Measurements from ENCODE around the gene ISG20L2.

Gene ISG20L2

DNA sequence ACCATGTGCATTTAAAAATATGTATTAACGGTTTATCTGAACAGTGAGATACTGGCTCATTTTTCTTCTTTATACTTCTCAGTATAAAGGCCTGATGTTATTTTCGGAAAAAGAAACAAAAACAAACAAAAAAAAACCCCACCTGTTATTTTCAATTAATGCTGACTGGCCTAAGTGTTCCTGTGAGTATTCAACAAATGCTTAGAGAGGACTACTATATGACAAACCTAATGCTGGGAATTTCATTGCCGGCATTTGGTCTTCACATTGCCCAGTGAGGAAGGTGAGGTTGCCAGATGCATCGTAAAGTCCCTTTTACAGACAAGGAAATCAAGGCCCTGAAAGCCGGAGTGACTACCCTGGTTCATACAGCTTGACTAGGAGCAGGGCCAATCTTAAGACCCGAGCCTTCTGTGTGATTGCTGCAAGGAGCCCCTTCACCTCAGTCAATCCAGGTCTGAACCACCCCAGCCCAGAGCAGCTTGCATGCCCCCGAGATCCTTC lies 11.7 kb upstream of the ISG20L2 start:
- peak; percentile 56 for DNase-seq

GRCh38 chr1:156738916-156739315 lies 10.3 kb upstream of the ISG20L2 start:
- DNase-seq: no peak

DNA sequence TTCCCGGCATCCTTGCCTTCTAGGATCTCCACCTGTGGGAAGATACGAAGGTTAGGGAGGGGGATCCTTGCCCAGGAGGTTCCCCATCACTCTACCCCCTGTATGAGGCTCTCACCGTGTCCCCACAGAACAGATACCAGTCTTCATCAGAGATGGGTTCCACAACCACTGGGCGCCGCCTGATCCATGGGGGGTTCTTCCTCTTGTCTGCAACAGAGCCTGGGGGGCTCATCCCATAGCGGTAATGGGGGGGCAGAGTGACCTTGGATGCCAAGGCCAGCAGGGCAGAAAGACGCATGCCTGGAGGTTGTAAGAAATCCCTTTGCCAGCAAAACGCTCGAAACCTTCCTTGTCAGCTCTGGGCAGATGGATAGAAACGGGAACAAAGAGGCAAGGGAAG lies 9.8 kb upstream of the ISG20L2 start:
- DNase-seq: no peak

DNA sequence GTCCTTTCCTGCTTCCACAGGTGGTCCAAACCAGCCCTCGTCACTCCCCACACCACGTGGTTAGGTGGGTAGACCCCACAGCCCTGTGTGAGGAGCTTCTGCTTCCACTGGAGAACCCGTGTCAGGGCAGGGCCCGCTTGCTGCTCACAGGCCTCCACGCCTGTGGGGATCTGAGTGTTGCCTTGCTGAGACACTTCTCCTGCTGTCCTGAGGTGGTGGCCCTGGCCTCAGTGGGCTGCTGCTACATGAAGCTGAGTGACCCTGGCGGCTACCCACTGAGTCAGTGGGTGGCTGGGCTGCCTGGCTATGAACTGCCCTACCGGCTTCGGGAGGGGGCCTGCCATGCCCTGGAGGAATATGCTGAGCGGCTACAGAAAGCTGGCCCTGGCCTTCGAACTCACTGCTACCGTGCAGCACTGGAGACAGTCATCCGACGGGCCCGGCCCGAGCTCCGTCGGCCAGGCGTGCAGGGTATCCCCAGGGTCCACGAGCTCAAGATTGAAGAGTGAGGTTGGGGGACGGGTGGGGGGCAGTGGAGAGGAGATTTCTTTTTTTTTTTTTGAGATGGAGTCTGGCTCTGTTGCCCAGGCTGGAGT lies 5.5 kb upstream of the ISG20L2 start:
- DNase-seq: no peak

GRCh38 chr1:156727926-156728598 lies 504 bp downstream of the ISG20L2 start, which contains the start of gene METTL25B:
Gene METTL25B (plus strand): TSS chr1:156728469. CDS start chr1:156729105, 636 bp downstream.
- peak; percentile 94 for DNase-seq

GRCh38 chr1:156727492-156727891 lies 1.1 kb downstream of the ISG20L2 start:
- no peak for DNase-seq

GRCh38 chr1:156726549-156727226 lies 1.9 kb downstream of the ISG20L2 start:
- peak; percentile 91 for DNase-seq

DNA sequence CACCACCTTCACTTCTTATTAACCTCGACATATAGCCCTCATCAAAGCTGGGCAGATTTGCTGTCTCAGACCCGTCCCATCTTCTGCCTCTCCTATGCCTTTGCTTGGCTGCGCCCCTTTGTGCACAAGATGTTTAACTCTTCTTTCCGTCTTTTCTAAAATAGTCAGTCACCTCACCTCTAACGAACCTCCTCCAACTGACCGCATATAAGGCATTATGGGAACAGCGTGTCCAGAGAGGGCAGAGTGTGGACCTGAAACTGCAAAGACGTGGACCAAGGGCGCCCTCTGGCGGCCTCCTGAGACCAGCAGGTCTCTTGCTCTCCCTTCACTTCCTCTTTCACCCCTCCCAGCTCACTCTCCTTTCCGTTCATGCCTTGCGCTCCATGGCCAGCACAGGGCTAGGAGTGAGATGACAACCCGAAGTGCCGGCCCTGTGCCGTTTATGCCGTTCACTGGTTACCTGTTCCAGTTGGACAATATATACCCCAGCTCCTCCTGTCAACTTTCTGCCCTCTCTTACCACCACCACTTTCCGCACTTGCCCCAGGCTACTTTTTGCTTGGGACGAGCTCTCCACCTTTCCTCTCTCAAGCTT lies 2.8 kb downstream of the ISG20L2 start:
- DNase-seq: peak; percentile 95

GRCh38 chr1:156721535-156721934 lies 7.0 kb downstream of the ISG20L2 start:
- DNase-seq: no peak

DNA sequence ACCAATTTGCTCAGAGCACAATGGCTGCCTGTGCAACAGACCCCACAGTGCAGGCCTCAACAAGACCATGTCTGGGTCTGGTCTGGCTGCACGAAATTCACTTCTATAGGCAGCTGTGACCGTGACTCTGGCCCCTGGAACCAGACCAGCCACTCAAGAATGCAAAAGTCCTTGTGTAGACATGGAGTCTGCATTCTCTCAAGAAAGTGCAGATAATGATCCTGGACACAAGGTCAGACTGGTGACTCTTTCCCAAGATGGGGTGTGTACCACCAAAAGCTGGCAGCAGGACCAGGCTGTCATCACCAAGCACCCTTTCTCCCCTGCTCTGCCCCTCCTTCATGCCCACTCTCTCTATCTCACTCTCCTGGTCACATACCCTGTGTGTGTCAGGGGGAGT lies 7.4 kb downstream of the ISG20L2 start:
- DNase-seq: no peak

GRCh38 chr1:156717351-156717750 lies 11.2 kb downstream of the ISG20L2 start:
- no peak for DNase-seq

GRCh38 chr1:156714830-156715229 lies 13.7 kb downstream of the ISG20L2 start:
- DNase-seq: no peak

DNA sequence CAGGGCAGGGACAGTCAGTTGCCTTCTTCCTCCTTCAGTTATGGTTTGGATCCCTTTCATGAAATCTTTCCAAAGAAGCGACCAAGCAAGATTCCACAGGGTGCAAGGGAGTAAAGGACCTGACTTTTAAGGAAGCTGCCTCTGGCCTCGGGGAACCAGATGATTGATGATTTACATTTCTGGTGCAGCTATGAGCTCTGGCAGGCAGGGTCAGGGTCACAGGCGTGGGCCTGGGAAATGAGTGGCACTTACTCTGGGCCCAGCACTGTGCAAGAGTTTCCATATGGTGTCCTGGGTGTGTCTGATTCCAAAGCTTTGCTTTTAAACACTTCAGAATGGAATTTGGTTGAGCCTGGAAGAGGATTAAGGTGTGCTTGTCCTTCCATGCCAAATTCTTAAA lies 15.9 kb downstream of the ISG20L2 start:
- no peak for DNase-seq

DNA sequence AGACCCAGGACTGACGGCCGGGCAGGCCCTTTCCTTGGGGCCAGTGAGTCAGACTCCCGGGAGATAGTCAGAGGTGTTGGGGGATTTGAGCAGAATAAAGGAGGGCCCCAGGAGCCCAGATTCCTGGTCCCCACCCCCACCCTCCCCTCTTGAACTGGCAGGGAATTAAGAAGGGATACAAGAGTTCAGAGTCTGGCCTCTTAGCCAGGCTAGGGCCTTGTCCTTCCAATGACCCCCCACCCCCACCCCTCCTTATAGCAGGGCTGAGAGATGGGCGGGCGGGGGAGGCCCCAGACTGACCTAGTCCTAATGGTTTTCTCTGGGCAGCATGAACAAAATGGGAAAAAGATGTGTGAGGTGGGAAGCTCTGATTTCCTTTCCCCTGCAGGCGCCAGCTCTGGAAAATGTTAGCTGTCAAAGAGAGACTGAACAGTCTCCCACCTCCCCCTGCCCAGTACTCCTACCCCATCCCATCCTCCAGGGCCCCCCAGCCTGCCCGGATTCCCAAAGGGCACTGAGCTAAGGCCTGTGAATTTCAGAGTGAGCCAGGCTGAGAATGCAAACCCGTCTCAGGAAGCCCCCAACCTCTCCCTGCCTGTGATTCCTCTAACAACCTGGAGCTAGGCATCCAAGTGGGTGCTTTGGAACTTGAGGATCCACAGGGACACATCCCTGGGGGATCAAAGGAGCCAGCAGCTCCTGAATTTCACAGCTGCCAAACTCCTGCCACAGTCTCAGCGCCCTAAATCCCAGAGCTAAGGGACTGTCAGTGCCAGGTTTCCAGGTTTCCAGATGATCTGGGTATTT lies 17.4 kb downstream of the ISG20L2 start:
- no peak for DNase-seq

GRCh38 chr1:156709757-156710489 lies 18.6 kb downstream of the ISG20L2 start:
- no peak for DNase-seq

- no peak for DNase-seq
Observed at GRCh38 chr1:156709031-156709430, 19.5 kb downstream of the ISG20L2 start.

GRCh38 chr1:156708218-156708661 lies 20.3 kb downstream of the ISG20L2 start:
- no peak for DNase-seq

DNA sequence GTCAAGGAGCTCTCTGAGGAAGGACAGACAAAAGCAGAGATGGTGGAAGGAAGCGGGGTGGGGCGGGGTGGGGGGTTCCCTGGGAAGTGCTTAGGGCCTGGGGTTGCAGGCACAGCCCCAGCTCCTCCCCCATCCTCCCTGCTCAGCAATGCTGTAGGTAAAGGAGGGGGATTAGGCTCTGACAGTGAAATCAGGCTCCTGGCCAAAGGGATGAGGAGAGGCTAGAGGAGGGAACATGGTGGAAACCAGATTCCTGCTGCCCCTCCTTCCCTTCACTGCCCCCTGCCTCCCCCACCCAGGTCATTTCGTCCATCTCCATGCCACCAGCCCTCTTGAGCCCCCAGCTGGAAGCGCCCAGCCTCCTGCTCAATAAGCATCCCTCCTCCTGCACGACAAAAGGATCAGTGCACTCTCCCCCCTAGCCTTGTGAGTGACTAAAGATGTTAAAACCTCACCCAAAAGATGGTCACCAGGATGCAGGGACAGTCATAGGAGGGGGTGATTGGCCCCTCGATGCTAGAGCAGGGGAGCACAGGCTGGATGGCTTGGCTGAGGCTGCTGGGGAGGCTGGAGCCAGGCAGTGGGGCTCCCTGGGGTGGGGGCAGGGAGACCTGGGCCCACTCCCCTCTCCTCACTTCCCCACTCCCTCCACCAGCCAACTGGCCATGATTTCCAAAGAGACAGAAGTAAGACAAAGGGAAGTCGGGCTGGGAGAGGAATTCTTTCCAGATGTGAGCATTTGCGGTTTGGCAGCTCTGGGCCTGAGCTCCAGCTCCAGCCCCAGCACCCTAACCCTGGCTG lies 20.9 kb downstream of the ISG20L2 start:
- no peak for DNase-seq

GRCh38 chr1:156706657-156707416 lies 21.7 kb downstream of the ISG20L2 start:
- peak; percentile 35 for DNase-seq
